Sigmoid colon (tissue), 7 donors: ENCODE results near the gene FBXL17. TPM values are rescaled to one million over a fixed set of nuclear protein-coding genes. Genes with fewer than 3 reads are reported as not detected.

Experiments
- DNase-seq: peaks from one replicate; pipeline ENCODE4 v3.0.0-alpha.2; 2019
- H3K27ac ChIP-seq, 4 donors: fragments of 200-600 bp; sonication (generic); one replicate each; pipeline ENCODE4 v1.5.1; 2016 to 2019; ENCODE audit warnings: mild to moderate bottlenecking in 1 of 4
- H3K27me3 ChIP-seq, 3 donors: fragments of 200-600 bp; sonication (generic); one replicate each; pipeline ENCODE4 v1.5.1; 2019; ENCODE audit warnings: mild to moderate bottlenecking in 1 of 3
- H3K36me3 ChIP-seq, 4 donors: fragments of 200-600 bp; sonication (generic); one replicate each; pipeline ENCODE4 v1.5.1; 2016 to 2019
- H3K4me1 ChIP-seq, 4 donors: fragments of 200-600 bp; sonication (generic); one replicate each; pipeline ENCODE4 v1.5.1; 2017 to 2019
- H3K4me3 ChIP-seq, 4 donors: fragments of 200-600 bp; sonication (generic); one replicate each; pipeline ENCODE4 v1.5.1; 2017 to 2019; ENCODE audit warnings: mild to moderate bottlenecking in 2 of 4, moderate library complexity in 1 of 4
- H3K9me3 ChIP-seq, 4 donors: fragments of 200-600 bp in 3 of 4; sonication (generic) in 3 of 4; one replicate each; pipeline versions ENCODE4 v1.5.1 to v1.6.1; 2013 to 2019
- EP300 ChIP-seq, 4 donors: sonication (generic); formaldehyde crosslinking; IDR thresholded peaks; one replicate each; pipeline ENCODE4 v1.6.1; 2017; ENCODE audit warnings: antibody characterized with exemption in 4 of 4
- POLR2A ChIP-seq, 2 donors: fragments of 450-650 bp; IDR thresholded peaks; one replicate each; pipeline ENCODE4 v1.6.1; 2016; ENCODE audit warnings: antibody characterized with exemption in 2 of 2, mild to moderate bottlenecking in 2 of 2, moderate library complexity in 2 of 2
- POLR2AphosphoS5 ChIP-seq, 4 donors: sonication (generic); formaldehyde crosslinking; IDR thresholded peaks; one replicate each; pipeline ENCODE4 v1.6.1; 2017; ENCODE audit warnings: antibody characterized with exemption in 4 of 4
- WGBS, 2 donors: extraction: QIAGEN DNeasy Blood & Tissue Kit; methylation state at CpG; one replicate each; pipeline ENCODE4 v1.1.7; 2013; 5-methylcytosine and 5-hydroxymethylcytosine counted together
- intact Hi-C: fragments of 100-400 bp; cut with DNase I; formaldehyde crosslinking; loops from one replicate; pipeline ENCODE4 v1.15.1; 2023
- polyA plus RNA-seq, 3 donors: library from polyadenylated mRNA; stranded (reverse); fragments of 200-250 nt; gene quantifications; one replicate each; pipeline ENCODE4 v1.2.3, GENCODE V29; 2013
- total RNA-seq, 4 donors: library from RNA; depleted of rRNA; stranded (reverse); fragments of >200 nt; gene quantifications; one replicate each; pipeline ENCODE4 v1.1.0, GENCODE V29; 2016
- TF ChIP-seq, protein P1 (sequence below), 4 experiments: fragments of 450-650 bp in 3 of 4; fragments of 200-600 bp in 1 of 4; IDR thresholded peaks; one replicate each; pipeline ENCODE4 v1.5.1; 2016 to 2019; ENCODE audit warnings: antibody characterized with exemption in 4 of 4, mild to moderate bottlenecking in 3 of 4, moderate library complexity in 2 of 4
- donor health status: healthy with polysubstance abuse.
- donor health status: Bipolar disorder and iron deficiency.
- donor health status: healthy.

Gene FBXL17
- total and polyA plus RNA-seq, 7 donors, result 8.2 to 22.5 (median 16.6) TPM

DNA sequence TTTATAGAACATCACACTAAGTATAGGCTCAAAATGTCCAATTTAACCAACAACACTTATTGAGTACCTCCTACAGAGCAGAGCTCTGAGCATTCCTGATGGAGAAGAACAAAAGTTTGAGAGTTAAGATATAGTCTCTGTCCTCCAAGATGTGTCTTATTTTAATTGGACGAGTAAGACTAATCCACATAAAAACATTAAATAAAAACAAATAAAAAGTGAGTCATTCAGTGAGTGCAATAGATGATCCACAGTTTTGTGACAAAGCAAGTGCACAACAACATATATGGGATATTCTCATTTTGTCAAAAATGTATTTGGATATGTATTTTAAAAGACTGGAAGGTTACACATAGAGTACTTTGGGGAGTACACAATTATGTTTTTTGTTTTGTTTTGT, 277.4 kb downstream of the FBXL17 start:
- Histone ChIP-seq H3K36me3 (no peaks in the 10 kb centered on the region), H3K27me3 (no peaks in the 10 kb centered on the region), H3K4me1 (peaks cover 0 to 7% (median 0%) of the 10 kb centered on the region in 4 donors), H3K9me3 (no peaks in the 10 kb centered on the region), H3K4me3 (no peak overlapping the region), H3K27ac (no peak overlapping the region)
- no peak for DNase-seq
- TF ChIP-seq, protein P1, sequence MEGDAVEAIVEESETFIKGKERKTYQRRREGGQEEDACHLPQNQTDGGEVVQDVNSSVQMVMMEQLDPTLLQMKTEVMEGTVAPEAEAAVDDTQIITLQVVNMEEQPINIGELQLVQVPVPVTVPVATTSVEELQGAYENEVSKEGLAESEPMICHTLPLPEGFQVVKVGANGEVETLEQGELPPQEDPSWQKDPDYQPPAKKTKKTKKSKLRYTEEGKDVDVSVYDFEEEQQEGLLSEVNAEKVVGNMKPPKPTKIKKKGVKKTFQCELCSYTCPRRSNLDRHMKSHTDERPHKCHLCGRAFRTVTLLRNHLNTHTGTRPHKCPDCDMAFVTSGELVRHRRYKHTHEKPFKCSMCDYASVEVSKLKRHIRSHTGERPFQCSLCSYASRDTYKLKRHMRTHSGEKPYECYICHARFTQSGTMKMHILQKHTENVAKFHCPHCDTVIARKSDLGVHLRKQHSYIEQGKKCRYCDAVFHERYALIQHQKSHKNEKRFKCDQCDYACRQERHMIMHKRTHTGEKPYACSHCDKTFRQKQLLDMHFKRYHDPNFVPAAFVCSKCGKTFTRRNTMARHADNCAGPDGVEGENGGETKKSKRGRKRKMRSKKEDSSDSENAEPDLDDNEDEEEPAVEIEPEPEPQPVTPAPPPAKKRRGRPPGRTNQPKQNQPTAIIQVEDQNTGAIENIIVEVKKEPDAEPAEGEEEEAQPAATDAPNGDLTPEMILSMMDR (IDR thresholded peaks at IDR 0.05), result no peak
- no peak for TF ChIP-seq POLR2A (IDR thresholded peaks at IDR 0.05)
- no peak for TF ChIP-seq POLR2AphosphoS5 (IDR thresholded peaks at IDR 0.05)
- no peak for TF ChIP-seq EP300 (IDR thresholded peaks at IDR 0.05)
- 81 to 92% methylated on average over 1 of the region's 1 CpG for WGBS, 2 donors
- intact Hi-C loops, result no loop called here

DNA sequence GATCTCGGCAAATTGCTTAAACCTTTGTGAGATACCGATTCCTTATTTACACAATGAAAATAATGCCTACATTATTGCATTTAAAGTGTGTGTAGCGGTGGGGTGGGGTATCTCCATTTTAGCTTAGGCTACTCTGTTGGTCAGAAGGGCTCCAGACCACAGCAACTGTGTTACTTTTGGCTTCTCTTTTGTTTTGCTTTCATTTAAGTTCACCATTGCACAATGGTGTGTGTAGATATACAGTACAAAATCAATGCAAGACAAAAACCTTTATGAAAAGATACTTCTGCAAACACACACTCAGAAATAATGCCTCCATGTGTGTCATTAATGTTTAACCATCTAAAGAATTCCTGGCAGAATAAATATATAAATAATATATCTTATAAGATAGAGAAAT, 279.4 kb downstream of the FBXL17 start:
- intact Hi-C loops, result no loop called here
- H3K36me3 ChIP-seq, result no peaks in the 10 kb centered on the region
- H3K4me1 ChIP-seq, result peaks cover 0 to 7% (median 0%) of the 10 kb centered on the region in 4 donors
- TF ChIP-seq, protein P1 (IDR thresholded peaks at IDR 0.05), result no peak
- no peak for TF ChIP-seq EP300 (IDR thresholded peaks at IDR 0.05)
- no peak for TF ChIP-seq POLR2A (IDR thresholded peaks at IDR 0.05)
- TF ChIP-seq POLR2AphosphoS5 (IDR thresholded peaks at IDR 0.05), result no peak
- WGBS, 2 donors, result 94 to 97% methylated on average over 3 of the region's 3 CpGs
- no peak for DNase-seq
- no peak overlapping the region for H3K4me3 ChIP-seq
- no peak overlapping the region for H3K27ac ChIP-seq
- no peaks in the 10 kb centered on the region for H3K9me3 ChIP-seq
- H3K27me3 ChIP-seq, result no peaks in the 10 kb centered on the region

DNA sequence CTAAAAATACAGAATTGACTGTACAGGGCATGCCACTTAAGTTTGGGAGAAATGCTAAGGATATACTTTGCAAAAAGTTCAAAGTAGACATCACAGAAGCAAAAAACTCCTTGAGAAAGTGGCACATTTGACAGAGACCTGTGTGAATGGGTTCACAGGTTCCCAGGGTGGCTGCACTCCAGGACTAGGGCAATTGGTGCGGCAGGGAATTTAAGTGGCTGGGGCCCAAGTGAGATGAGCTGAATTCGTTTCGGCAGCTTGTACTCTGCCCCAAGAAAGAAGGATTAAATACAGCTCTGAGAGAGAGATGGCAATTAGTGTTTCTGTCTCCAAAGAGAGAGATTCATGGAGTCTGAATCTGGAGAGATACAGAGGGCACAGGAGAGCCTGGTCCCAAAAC, 280.1 kb downstream of the FBXL17 start:
- Histone ChIP-seq H3K27ac (no peak overlapping the region), H3K27me3 (no peaks in the 10 kb centered on the region), H3K9me3 (no peaks in the 10 kb centered on the region), H3K36me3 (no peaks in the 10 kb centered on the region), H3K4me3 (no peak overlapping the region), H3K4me1 (peaks cover 0 to 7% (median 0%) of the 10 kb centered on the region in 4 donors)
- TF ChIP-seq POLR2A (IDR thresholded peaks at IDR 0.05) (no peak), EP300 (IDR thresholded peaks at IDR 0.05) (no peak), POLR2AphosphoS5 (IDR thresholded peaks at IDR 0.05) (no peak)
- TF ChIP-seq, protein P1 (IDR thresholded peaks at IDR 0.05), result no peak
- WGBS, 2 donors, result 91 to 94% methylated on average over 3 of the region's 3 CpGs
- no peak for DNase-seq
- intact Hi-C loops, result no loop called here

DNA sequence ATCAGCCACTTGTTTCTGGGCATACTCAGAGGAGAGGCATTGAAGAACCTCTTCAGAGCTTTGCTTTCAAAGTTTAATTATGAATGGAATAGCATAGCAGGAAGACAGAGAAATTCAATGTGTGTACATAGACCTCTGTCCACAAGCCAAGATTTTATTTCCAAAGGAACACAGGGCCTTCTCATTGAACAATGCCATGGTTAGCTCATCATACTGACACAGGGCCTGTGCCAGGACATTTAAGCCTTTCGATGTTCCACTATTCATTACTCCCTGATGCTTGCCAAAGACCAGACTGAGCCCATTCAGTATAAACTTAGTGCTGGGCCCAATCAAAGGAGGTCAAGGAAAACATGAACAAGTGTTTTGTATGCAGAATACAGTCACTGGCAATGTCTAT, 280.8 kb downstream of the FBXL17 start:
- no peaks in the 10 kb centered on the region for H3K27me3 ChIP-seq
- H3K4me1 ChIP-seq, result peaks cover 0 to 7% (median 0%) of the 10 kb centered on the region in 4 donors
- H3K36me3 ChIP-seq, result no peaks in the 10 kb centered on the region
- H3K27ac ChIP-seq, result no peak overlapping the region
- H3K4me3 ChIP-seq, result no peak overlapping the region
- TF ChIP-seq EP300 (IDR thresholded peaks at IDR 0.05) (no peak), POLR2AphosphoS5 (IDR thresholded peaks at IDR 0.05) (no peak), POLR2A (IDR thresholded peaks at IDR 0.05) (no peak)
- TF ChIP-seq, protein P1 (IDR thresholded peaks at IDR 0.05), result no peak
- 15 to 54% methylated on average over 1 of the region's 1 CpG for WGBS, 2 donors
- no peaks in the 10 kb centered on the region for H3K9me3 ChIP-seq
- DNase-seq, result no peak
- intact Hi-C loops, result no loop called here

DNA sequence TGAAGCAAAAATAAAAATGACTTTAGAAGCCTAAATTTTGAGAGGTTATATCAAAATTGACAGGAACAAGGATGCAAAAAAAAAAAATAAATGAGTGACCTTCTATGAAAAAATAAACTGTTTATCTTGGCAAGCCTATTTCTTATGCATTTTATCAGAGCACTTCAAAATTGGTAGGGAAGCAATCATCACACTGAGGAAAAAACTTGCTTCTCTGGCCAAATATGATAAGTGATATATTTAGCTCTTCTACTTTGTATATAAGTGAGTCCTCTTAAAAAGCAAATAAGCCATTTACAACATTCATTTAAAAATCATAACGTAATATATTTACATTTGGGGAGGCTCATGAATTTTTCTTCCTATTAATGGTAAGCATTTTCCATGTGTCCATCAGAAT, 287.1 kb downstream of the FBXL17 start:
- no peaks in the 10 kb centered on the region for H3K4me1 ChIP-seq
- no peak overlapping the region for H3K27ac ChIP-seq
- 73 to 75% methylated on average over 1 of the region's 1 CpG for WGBS, 2 donors
- DNase-seq, result no peak
- no peaks in the 10 kb centered on the region for H3K9me3 ChIP-seq
- no peaks in the 10 kb centered on the region for H3K27me3 ChIP-seq
- no peak for TF ChIP-seq POLR2A (IDR thresholded peaks at IDR 0.05)
- TF ChIP-seq, protein P1 (IDR thresholded peaks at IDR 0.05), result no peak
- no peak for TF ChIP-seq POLR2AphosphoS5 (IDR thresholded peaks at IDR 0.05)
- no peaks in the 10 kb centered on the region for H3K36me3 ChIP-seq
- H3K4me3 ChIP-seq, result no peak overlapping the region
- intact Hi-C loops, result no loop called here
